Upper lobe of left lung (tissue), 4 donors: ENCODE measurements around the gene TRPM5.

Source experiments
- POLR2A ChIP-seq, 4 donors: fragments of 450-650 bp; IDR thresholded peaks; one replicate each; pipeline ENCODE4 v1.5.1; 2016 to 2017; ENCODE audit warnings: antibody characterized with exemption in 4 of 4, mild to moderate bottlenecking in 2 of 4
- TF ChIP-seq, protein P1 (sequence below), 6 experiments: fragments of 450-650 bp in 4 of 6; fragments of 200-600 bp in 2 of 6; sonication (generic) in 2 of 6; IDR thresholded peaks; one replicate each; pipeline ENCODE4 v1.5.1; 2016 to 2019; ENCODE audit warnings: antibody characterized with exemption in 6 of 6

DNA sequence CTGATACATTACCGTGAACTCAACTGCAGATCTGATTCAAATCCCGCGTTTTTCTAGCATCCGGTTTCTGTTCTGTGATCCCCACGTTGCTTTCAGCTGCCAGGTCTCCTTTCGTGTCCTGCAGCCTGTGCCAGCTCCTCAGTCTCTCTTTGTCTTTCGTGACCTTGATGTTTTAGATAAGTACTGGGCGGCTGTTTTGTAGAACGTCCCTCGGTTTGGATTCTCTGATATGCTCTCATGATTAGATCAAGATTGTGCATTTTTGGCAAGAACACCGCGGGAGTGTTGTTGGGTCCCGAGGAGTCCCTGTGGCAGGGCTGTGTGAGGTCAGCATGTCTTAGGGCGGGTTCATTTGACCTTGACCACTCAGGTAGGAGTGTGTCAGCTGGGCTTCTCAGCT is 39.1 kb upstream of the TRPM5 start:
- TF ChIP-seq, protein P1, sequence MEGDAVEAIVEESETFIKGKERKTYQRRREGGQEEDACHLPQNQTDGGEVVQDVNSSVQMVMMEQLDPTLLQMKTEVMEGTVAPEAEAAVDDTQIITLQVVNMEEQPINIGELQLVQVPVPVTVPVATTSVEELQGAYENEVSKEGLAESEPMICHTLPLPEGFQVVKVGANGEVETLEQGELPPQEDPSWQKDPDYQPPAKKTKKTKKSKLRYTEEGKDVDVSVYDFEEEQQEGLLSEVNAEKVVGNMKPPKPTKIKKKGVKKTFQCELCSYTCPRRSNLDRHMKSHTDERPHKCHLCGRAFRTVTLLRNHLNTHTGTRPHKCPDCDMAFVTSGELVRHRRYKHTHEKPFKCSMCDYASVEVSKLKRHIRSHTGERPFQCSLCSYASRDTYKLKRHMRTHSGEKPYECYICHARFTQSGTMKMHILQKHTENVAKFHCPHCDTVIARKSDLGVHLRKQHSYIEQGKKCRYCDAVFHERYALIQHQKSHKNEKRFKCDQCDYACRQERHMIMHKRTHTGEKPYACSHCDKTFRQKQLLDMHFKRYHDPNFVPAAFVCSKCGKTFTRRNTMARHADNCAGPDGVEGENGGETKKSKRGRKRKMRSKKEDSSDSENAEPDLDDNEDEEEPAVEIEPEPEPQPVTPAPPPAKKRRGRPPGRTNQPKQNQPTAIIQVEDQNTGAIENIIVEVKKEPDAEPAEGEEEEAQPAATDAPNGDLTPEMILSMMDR (IDR thresholded peaks at IDR 0.05), result no peak
- no peak for TF ChIP-seq POLR2A (IDR thresholded peaks at IDR 0.05)
